GM12878 (cell line): Measurements from ENCODE around the gene MAP3K5. TPM values are rescaled to one million over a fixed set of nuclear protein-coding genes. Genes with fewer than 3 reads are reported as not detected.

Experiments
- ATAC-seq: fragments of 200-7000 bp; cut with Tn5 transposase; 3 replicates; pipeline ENCODE4 v1.9.1; 2020; ENCODE audit warnings: mild to moderate bottlenecking, moderate library complexity
- BruUV-seq: library from RNA; stranded (reverse); fragments of 400-500 nt; replicated peaks from 2 replicates; lab custom pipeline; 2021; lab: Mats Ljungman, UMichigan
- CTCF ChIA-PET: fragments of 300-600 bp; sonication (Branson Sonifier 250); formaldehyde crosslinking; extraction: SDS; loops from one replicate; lab custom pipeline; 2021; ENCODE audit warnings: inconsistent platforms; lab: Yijun Ruan, JAX
- POLR2A ChIA-PET: fragments of 350-600 bp; formaldehyde crosslinking; extraction: SDS; loops from one replicate; lab custom pipeline; 2021; ENCODE audit warnings: inconsistent platforms; lab: Charles Lee
- RAD21 ChIA-PET: fragments of 300-600 bp; sonication (Branson Sonifier 250); formaldehyde crosslinking; loops from one replicate; lab custom pipeline; 2023; ENCODE audit warnings: antibody characterized with exemption; ENCODE audit not compliant: unreplicated experiment; lab: Charles Lee
- SMC1A ChIA-PET: fragments of 300-600 bp; sonication (Branson Sonifier 250); formaldehyde crosslinking; loops from one replicate; lab custom pipeline; 2023; ENCODE audit not compliant: unreplicated experiment, uncharacterized antibody; lab: Charles Lee
- DNase-seq: peaks from one replicate; pipeline ENCODE4 v3.0.0-alpha.2; 2011; ENCODE audit warnings: low read depth, low spot score
- FAIRE-seq: peaks from 3 replicates; lab custom pipeline; 2011; peaks lifted over from hg19 to GRCh38; lab: Jason Lieb, UNC
- H2AFZ ChIP-seq: 2 replicates; pipeline ENCODE4 v1.6.0; 2011; ENCODE audit warnings: low read depth, low read length, control low read depth; ENCODE audit not compliant: control insufficient read depth
- H3K27ac ChIP-seq: 2 replicates; pipeline ENCODE4 v1.5.1; 2011; ENCODE audit warnings: control low read depth; ENCODE audit not compliant: control insufficient read depth, insufficient read depth
- H3K27me3 ChIP-seq, 2 experiments: replicated peaks in 1 of 2; 2 replicates each; pipeline versions ENCODE4 v1.6.0 to v1.6.1; 2011; ENCODE audit warnings: low read length in 1 of 2; ENCODE audit not compliant: control insufficient read depth in 2 of 2, insufficient read depth in 2 of 2
- H3K36me3 ChIP-seq, 2 experiments: 2 replicates each; pipeline ENCODE4 v1.5.1; 2011; ENCODE audit warnings: low read length in 1 of 2; ENCODE audit not compliant: control insufficient read depth in 2 of 2, insufficient read depth in 2 of 2
- H3K4me1 ChIP-seq: 2 replicates; pipeline ENCODE4 v1.6.1; 2011; ENCODE audit warnings: mild to moderate bottlenecking, low read length, moderate library complexity, mixed read lengths; ENCODE audit not compliant: control insufficient read depth, insufficient read depth
- H3K4me2 ChIP-seq: 2 replicates; pipeline ENCODE4 v1.6.0; 2011; ENCODE audit warnings: control low read depth; ENCODE audit not compliant: control insufficient read depth, insufficient read depth
- H3K4me3 ChIP-seq: fragments of 200-600 bp; sonication (generic); 2 replicates; pipeline ENCODE4 v1.5.1; 2016
- H3K79me2 ChIP-seq: 2 replicates; pipeline ENCODE4 v1.6.0; 2011; ENCODE audit warnings: low read length; ENCODE audit not compliant: control insufficient read depth, insufficient read depth
- H3K9ac ChIP-seq: 2 replicates; pipeline ENCODE4 v1.8.0; 2011; ENCODE audit warnings: low read length, control low read depth, mixed read lengths; ENCODE audit not compliant: control insufficient read depth, insufficient read depth
- H3K9me3 ChIP-seq: replicated peaks from 3 replicates; pipeline ENCODE4 v1.5.1; 2011; ENCODE audit warnings: mild to moderate bottlenecking, low read length; ENCODE audit not compliant: control insufficient read depth, insufficient read depth
- H4K20me1 ChIP-seq: 2 replicates; pipeline ENCODE4 v1.6.0; 2011; ENCODE audit not compliant: control insufficient read depth, insufficient read depth
- ATF7 ChIP-seq: fragments of 450-650 bp; IDR thresholded peaks from 2 replicates; pipeline ENCODE4 v1.6.1; 2016; ENCODE audit warnings: low read depth, mild to moderate bottlenecking
- BCL11A ChIP-seq: IDR thresholded peaks from 2 replicates; pipeline ENCODE4 v1.6.1; 2011; ENCODE audit warnings: low read depth, low read length
- BHLHE40 ChIP-seq, 2 experiments: fragments of 450-650 bp in 1 of 2; IDR thresholded peaks; 2 replicates each; pipeline ENCODE4 v1.6.1; 2011 to 2017; ENCODE audit warnings: low read depth in 2 of 2, borderline replicate concordance in 1 of 2, improper control_type of control experiment in 1 of 2, low read length in 1 of 2, mild to moderate bottlenecking in 1 of 2
- CREM ChIP-seq: IDR thresholded peaks from 2 replicates; pipeline ENCODE4 v1.6.1; 2014; ENCODE audit warnings: antibody characterized with exemption, low read depth
- EZH2 ChIP-seq: IDR thresholded peaks from 2 replicates; pipeline ENCODE4 v1.6.1; 2012; ENCODE audit warnings: low read depth, mild to moderate bottlenecking, control low read depth, inconsistent platforms, low read length, borderline replicate concordance; ENCODE audit not compliant: control insufficient read depth
- IKZF2 ChIP-seq, 2 experiments: fragments of 450-650 bp; IDR thresholded peaks; 2 replicates each; pipeline ENCODE4 v1.6.1; 2017; ENCODE audit warnings: mild to moderate bottlenecking in 2 of 2, moderate library complexity in 2 of 2
- KAT2A ChIP-seq: conservative IDR thresholded peaks from 2 replicates; pipeline ENCODE4 v1.6.1; 2011; ENCODE audit warnings: low read depth, low read length; ENCODE audit not compliant: control insufficient read depth
- MTA3 ChIP-seq: IDR thresholded peaks from 2 replicates; pipeline ENCODE4 v1.6.1; 2012; ENCODE audit warnings: low read length, inconsistent platforms, borderline replicate concordance
- POLR2AphosphoS2 ChIP-seq: IDR thresholded peaks from 2 replicates; pipeline ENCODE4 v1.6.1; 2011; ENCODE audit warnings: low read depth, mild to moderate bottlenecking, low read length, improper control_type of control experiment, moderate library complexity
- POU2F2 ChIP-seq: IDR thresholded peaks from 3 replicates; pipeline ENCODE4 v1.6.1; 2011; ENCODE audit warnings: low read depth, mild to moderate bottlenecking, low read length, borderline replicate concordance
- RAD21 ChIP-seq: IDR thresholded peaks from 2 replicates; pipeline ENCODE4 v1.6.1; 2011; ENCODE audit warnings: mild to moderate bottlenecking, low read depth, low read length, moderate library complexity; ENCODE audit not compliant: insufficient read depth
- RUNX3 ChIP-seq: IDR thresholded peaks from 2 replicates; pipeline ENCODE4 v1.6.1; 2012; ENCODE audit warnings: low read length, inconsistent platforms
- TCF12 ChIP-seq: IDR thresholded peaks from 2 replicates; pipeline ENCODE4 v1.6.1; 2011; ENCODE audit warnings: low read depth, mild to moderate bottlenecking, low read length
- WRNIP1 ChIP-seq: IDR thresholded peaks from 2 replicates; pipeline ENCODE4 v1.6.1; 2011; ENCODE audit warnings: low read depth, low read length, improper control_type of control experiment, borderline replicate concordance
- YBX1 ChIP-seq: fragments of 450-650 bp; IDR thresholded peaks from 2 replicates; pipeline ENCODE4 v1.6.1; 2016; ENCODE audit warnings: antibody characterized with exemption
- WGBS: methylation state at CpG from one replicate; pipeline ENCODE4 v1.1.6; 2016; ENCODE audit warnings: low lambda C conversion rate; ENCODE audit not compliant: insufficient replicate concordance, insufficient coverage; ENCODE audit errors: missing lambda C conversion rate; 5-methylcytosine and 5-hydroxymethylcytosine counted together
- in situ Hi-C: fragments of 300-500 bp; cut with MboI; formaldehyde crosslinking; loops from 9 replicates; pipeline ENCODE4 v1.14.3; 2018; ENCODE audit warnings: mixed read lengths
- intact Hi-C: fragments of 100-400 bp; cut with micrococcal nuclease; formaldehyde crosslinking; loops from one replicate; pipeline ENCODE4 v1.14.2; 2022; ENCODE audit not compliant: unreplicated experiment
- polyA plus RNA-seq, 11 experiments: library from polyadenylated mRNA; depleted of rRNA in 4 of 11; unstranded in 6 of 11; stranded (reverse) in 5 of 11; fragments of >200 nt; fragmentation: Nextera tagmentation in 4 of 11; fragmentation: Illumina TruSeq in 1 of 11; extraction: Ambion mirVana in 4 of 11; extraction: Trizol in 1 of 11; gene quantifications; 1 replicate in 1 of 11; 2 replicates in 10 of 11; pipeline versions ENCODE4 v1.2.1 to v1.2.3, GENCODE V29; 2011 to 2016; ENCODE audit warnings: inconsistent platforms in 2 of 11, missing spikeins in 2 of 11, low read depth in 1 of 11
- total RNA-seq, 4 experiments: library from RNA; depleted of rRNA in 3 of 4; stranded (reverse); fragments of >200 nt in 3 of 4; fragmentation: Illumina TruSeq in 1 of 4; extraction: Trizol in 1 of 4; gene quantifications; 2 replicates each; pipeline versions ENCODE4 v1.2.1 to v1.2.3, GENCODE V29; 2013 to 2021
- TF ChIP-seq, protein P1 (sequence below): fragments of 450-650 bp; IDR thresholded peaks from 2 replicates; pipeline ENCODE4 v1.6.1; 2016; ENCODE audit warnings: mild to moderate bottlenecking
- TF ChIP-seq, protein P2 (sequence below): fragments of 450-650 bp; formaldehyde crosslinking; IDR thresholded peaks from 2 replicates; pipeline ENCODE4 v1.4.0; 2020; ENCODE audit warnings: mild to moderate bottlenecking, moderate library complexity

Gene MAP3K5
- total and polyA plus RNA-seq, 10 of the 15 experiments (the other 5 are each of a cell fraction or from before 2014, with no cell fraction given): 5.4 to 34.3 (median 26.4) TPM

DNA sequence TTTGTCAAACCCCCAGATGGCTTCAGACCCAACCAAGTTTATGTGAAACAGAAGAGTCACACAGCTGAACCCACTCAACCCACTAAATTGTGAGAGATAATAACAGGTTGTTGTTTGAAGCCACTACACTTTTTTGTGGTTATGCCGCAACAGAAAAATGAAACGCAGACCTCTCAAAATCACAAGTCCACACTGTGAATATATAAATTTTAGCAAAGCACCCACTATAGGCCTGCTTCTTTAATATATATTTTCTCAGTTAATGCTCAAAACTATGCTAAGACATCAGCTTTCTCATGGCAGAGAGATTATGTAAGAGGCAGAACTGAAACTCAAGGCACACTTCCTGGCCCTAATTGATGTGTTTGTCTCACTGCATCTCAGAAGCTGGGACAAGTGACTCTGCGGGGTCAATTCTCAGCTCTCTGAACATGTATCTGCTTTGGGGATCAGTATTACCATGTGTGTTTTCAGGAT, 27.7 kb downstream of the MAP3K5 start:
- H3K79me2 ChIP-seq: peaks cover 97% of the 10 kb centered on the region
- ATAC-seq (peak; percentile 69), FAIRE-seq (peak; percentile 75), DNase-seq (peak; percentile 88)
- H3K4me1 ChIP-seq: peaks cover 70% of the 10 kb centered on the region
- no peaks in the 10 kb centered on the region for H4K20me1 ChIP-seq
- 0% methylated on average over 3 of the region's 3 CpGs for WGBS
- ChIA-PET POLR2A (interaction anchor here (1.0 to 8.4 kb wide), 9 partner anchors 9 to 47 kb away, joined by 3 to 252 read pairs (median 16); partner anchors contain the start of gene MAP3K5), RAD21 (interaction anchor here (0.8 to 8.4 kb wide), 17 partner anchors 9 to 176 kb away, joined by 3 to 363 read pairs (median 9); partner anchors contain the start of gene MAP3K5), CTCF (interaction anchor here (0.5 to 7.9 kb wide), 12 partner anchors 9 to 1494 kb away, joined by 3 to 107 read pairs (median 10); partner anchors contain the start of gene MAP3K5), SMC1A (interaction anchor here (0.6 to 8.4 kb wide), 21 partner anchors 10 to 1636 kb away, joined by 3 to 368 read pairs (median 6); partner anchors contain the start of gene MAP3K5)
- H3K9ac ChIP-seq: peak overlapping the region; percentile 75
- intact Hi-C loops: loop anchor here (1.0 kb wide), 3 partner anchors 13 to 44 kb away; no protein-coding TSS in a partner anchor
- H3K27me3 ChIP-seq: no peaks in the 10 kb centered on the region
- peak overlapping the region; percentile 97 for H3K27ac ChIP-seq
- H3K9me3 ChIP-seq: no peaks in the 10 kb centered on the region
- H3K36me3 ChIP-seq: no peaks in the 10 kb centered on the region; a peak in 1 of 4 replicates
- peak overlapping the region; percentile 58 for H3K4me3 ChIP-seq
- H3K4me2 ChIP-seq: peak overlapping the region; percentile 92
- no peak overlapping the region for H2AFZ ChIP-seq
- BruUV-seq: no TSS peak
- in situ Hi-C loops: no loop called here
- TF ChIP-seq EZH2 (no peak), RAD21 (no peak), MTA3 (peak; percentile 76; the same call in 1 of the 2 replicates), ATF7 (peak; percentile 86), POU2F2 (no peak), TCF12 (0 out of 2 replicates have a peak, but pooled peaks have one; percentile 19), RUNX3 (peak; percentile 87), YBX1 (no peak), POLR2AphosphoS2 (no peak; the same call in 1 of the 2 replicates), BCL11A (peak; percentile 83; the same call in 1 of the 2 replicates), CREM (no peak), IKZF2 (IDR thresholded peaks at IDR 0.05) (peak in 1 of 2 experiments; percentile 71), KAT2A (no peak), WRNIP1 (0 out of 2 replicates have a peak, but pooled peaks have one; percentile 22), BHLHE40 (IDR thresholded peaks at IDR 0.05; ENCODE audit: borderline replicate concordance in 1 of 2, low read depth in 2 of 2, low read length in 1 of 2) (peak; percentile 69 to 70)
- TF ChIP-seq, protein P1, sequence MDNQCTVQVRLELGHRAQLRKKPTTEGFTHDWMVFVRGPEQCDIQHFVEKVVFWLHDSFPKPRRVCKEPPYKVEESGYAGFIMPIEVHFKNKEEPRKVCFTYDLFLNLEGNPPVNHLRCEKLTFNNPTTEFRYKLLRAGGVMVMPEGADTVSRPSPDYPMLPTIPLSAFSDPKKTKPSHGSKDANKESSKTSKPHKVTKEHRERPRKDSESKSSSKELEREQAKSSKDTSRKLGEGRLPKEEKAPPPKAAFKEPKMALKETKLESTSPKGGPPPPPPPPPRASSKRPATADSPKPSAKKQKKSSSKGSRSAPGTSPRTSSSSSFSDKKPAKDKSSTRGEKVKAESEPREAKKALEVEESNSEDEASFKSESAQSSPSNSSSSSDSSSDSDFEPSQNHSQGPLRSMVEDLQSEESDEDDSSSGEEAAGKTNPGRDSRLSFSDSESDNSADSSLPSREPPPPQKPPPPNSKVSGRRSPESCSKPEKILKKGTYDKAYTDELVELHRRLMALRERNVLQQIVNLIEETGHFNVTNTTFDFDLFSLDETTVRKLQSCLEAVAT: no peak; the same call in 1 of the 2 replicates
- TF ChIP-seq, protein P2, sequence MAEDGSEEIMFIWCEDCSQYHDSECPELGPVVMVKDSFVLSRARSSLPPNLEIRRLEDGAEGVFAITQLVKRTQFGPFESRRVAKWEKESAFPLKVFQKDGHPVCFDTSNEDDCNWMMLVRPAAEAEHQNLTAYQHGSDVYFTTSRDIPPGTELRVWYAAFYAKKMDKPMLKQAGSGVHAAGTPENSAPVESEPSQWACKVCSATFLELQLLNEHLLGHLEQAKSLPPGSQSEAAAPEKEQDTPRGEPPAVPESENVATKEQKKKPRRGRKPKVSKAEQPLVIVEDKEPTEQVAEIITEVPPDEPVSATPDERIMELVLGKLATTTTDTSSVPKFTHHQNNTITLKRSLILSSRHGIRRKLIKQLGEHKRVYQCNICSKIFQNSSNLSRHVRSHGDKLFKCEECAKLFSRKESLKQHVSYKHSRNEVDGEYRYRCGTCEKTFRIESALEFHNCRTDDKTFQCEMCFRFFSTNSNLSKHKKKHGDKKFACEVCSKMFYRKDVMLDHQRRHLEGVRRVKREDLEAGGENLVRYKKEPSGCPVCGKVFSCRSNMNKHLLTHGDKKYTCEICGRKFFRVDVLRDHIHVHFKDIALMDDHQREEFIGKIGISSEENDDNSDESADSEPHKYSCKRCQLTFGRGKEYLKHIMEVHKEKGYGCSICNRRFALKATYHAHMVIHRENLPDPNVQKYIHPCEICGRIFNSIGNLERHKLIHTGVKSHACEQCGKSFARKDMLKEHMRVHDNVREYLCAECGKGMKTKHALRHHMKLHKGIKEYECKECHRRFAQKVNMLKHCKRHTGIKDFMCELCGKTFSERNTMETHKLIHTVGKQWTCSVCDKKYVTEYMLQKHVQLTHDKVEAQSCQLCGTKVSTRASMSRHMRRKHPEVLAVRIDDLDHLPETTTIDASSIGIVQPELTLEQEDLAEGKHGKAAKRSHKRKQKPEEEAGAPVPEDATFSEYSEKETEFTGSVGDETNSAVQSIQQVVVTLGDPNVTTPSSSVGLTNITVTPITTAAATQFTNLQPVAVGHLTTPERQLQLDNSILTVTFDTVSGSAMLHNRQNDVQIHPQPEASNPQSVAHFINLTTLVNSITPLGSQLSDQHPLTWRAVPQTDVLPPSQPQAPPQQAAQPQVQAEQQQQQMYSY (CRISPR knock-in tag): no peak
